Measurements from ENCODE around the gene CCDC97.

- TF ChIP-seq CTCF (IDR thresholded peaks at IDR 0.05; ENCODE audit: low read length), result no peak
- TF ChIP-seq EZH2 (optimal IDR thresholded peaks at IDR 0.05; ENCODE audit: low read depth, low read length), result no peak
These were observed 13.5 kb upstream of the CCDC97 start for GRCh38 chr19:41296433-41296871.
